Peyer's patch (tissue), 4 donors: ENCODE data around the gene CHN2.

ENCODE experiments used
- POLR2A ChIP-seq, 2 donors: fragments of 450-650 bp; IDR thresholded peaks; one replicate each; pipeline ENCODE4 v1.5.1; 2017; ENCODE audit warnings: antibody characterized with exemption in 2 of 2, mild to moderate bottlenecking in 2 of 2, moderate library complexity in 2 of 2
- TF ChIP-seq, protein P1 (sequence below), 6 experiments: fragments of 450-650 bp in 4 of 6; fragments of 200-600 bp in 2 of 6; sonication (generic) in 1 of 6; IDR thresholded peaks; one replicate each; pipeline ENCODE4 v1.5.1; 2017 to 2019; ENCODE audit warnings: antibody characterized with exemption in 6 of 6, mild to moderate bottlenecking in 3 of 6, moderate library complexity in 1 of 6

DNA sequence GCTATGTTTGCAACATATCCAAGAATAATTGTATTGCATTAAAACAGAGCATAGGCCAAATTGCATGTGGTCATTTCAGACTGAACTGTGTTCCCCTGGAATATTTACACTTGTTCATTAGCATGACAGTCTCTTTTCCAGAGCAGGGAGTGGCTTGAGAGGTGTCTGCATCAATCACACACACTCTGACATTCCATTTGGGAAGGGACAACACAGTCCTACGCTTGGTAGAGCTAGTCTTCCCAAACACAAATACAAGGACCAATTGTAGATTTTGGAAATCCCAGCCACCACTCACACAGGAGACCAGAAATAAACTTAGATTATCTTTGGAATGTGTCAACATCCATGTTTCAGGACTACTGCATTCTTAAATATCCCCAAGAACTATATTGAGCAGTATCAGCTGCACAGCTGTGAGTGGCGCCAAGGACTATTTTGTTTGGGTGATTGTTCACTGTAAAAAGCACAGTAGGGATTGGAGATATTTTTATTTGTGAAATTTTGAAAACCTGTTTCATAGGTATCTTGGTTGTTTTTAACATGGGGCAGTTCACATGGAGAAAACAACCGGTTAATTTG, 275.5 kb downstream of the CHN2 start:
- TF ChIP-seq, protein P1, sequence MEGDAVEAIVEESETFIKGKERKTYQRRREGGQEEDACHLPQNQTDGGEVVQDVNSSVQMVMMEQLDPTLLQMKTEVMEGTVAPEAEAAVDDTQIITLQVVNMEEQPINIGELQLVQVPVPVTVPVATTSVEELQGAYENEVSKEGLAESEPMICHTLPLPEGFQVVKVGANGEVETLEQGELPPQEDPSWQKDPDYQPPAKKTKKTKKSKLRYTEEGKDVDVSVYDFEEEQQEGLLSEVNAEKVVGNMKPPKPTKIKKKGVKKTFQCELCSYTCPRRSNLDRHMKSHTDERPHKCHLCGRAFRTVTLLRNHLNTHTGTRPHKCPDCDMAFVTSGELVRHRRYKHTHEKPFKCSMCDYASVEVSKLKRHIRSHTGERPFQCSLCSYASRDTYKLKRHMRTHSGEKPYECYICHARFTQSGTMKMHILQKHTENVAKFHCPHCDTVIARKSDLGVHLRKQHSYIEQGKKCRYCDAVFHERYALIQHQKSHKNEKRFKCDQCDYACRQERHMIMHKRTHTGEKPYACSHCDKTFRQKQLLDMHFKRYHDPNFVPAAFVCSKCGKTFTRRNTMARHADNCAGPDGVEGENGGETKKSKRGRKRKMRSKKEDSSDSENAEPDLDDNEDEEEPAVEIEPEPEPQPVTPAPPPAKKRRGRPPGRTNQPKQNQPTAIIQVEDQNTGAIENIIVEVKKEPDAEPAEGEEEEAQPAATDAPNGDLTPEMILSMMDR (IDR thresholded peaks at IDR 0.05) = no peak
- TF ChIP-seq POLR2A (IDR thresholded peaks at IDR 0.05) = no peak
